G401.6 (cell line): ENCODE measurements around the gene FAM174C.
A peak's percentile ranks its signal among the peaks of the same experiment; 100 is the strongest.

Source experiments
- FAIRE-seq: peaks from 2 replicates; lab custom pipeline; 2012; peaks lifted over from hg19 to GRCh38; lab: Jason Lieb, UNC

Gene FAM174C

GRCh38 chr19:1261798-1262622 is 13.3 kb upstream of the FAM174C start:
- no peak for FAIRE-seq

GRCh38 chr19:1262623-1263123 is 12.7 kb upstream of the FAM174C start:
- FAIRE-seq = no peak

GRCh38 chr19:1263188-1263587 is 12.1 kb upstream of the FAM174C start:
- FAIRE-seq = no peak

GRCh38 chr19:1264801-1265614 is 10.3 kb upstream of the FAM174C start:
- FAIRE-seq = no peak

- no peak for FAIRE-seq
These were observed 9.7 kb upstream of the FAM174C start for GRCh38 chr19:1265615-1266128.

GRCh38 chr19:1266129-1266915 is 9.0 kb upstream of the FAM174C start:
- FAIRE-seq = peak; percentile 83

GRCh38 chr19:1266916-1267476 is 8.3 kb upstream of the FAM174C start:
- no peak for FAIRE-seq

GRCh38 chr19:1267477-1268225 is 7.7 kb upstream of the FAM174C start:
- FAIRE-seq = no peak

- FAIRE-seq = no peak
These were observed 6.9 kb upstream of the FAM174C start for GRCh38 chr19:1268226-1269064.

GRCh38 chr19:1269065-1269477 is 6.3 kb upstream of the FAM174C start, which contains the start of gene CIRBP:
CIRBP (plus strand) TSS chr19:1269332; CDS start chr19:1270934, 1,602 bp downstream.
- FAIRE-seq = peak; percentile 98

GRCh38 chr19:1269478-1270212 is 5.7 kb upstream of the FAM174C start:
- no peak for FAIRE-seq

GRCh38 chr19:1270213-1270853 is 5.0 kb upstream of the FAM174C start:
- no peak for FAIRE-seq

- no peak for FAIRE-seq
These were observed 4.3 kb upstream of the FAM174C start for GRCh38 chr19:1270854-1271527.

- no peak for FAIRE-seq
These were observed 3.6 kb upstream of the FAM174C start for GRCh38 chr19:1271528-1272422.

- no peak for FAIRE-seq
These were observed 2.7 kb upstream of the FAM174C start for GRCh38 chr19:1272423-1273262.
